HEK293 (cell line): ENCODE data around the gene ERBB2.

Experiments used
- AEBP2 ChIP-seq: fragments of 450-650 bp; formaldehyde crosslinking; IDR thresholded peaks from 2 replicates; pipeline ENCODE4 v1.5.1; 2016; ENCODE audit warnings: missing biosample characterization, missing genetic modification characterization, borderline replicate concordance
- GLI4 ChIP-seq: fragments of 450-650 bp; formaldehyde crosslinking; IDR thresholded peaks from 2 replicates; pipeline ENCODE4 v1.5.1; 2016; ENCODE audit warnings: missing biosample characterization, missing genetic modification characterization
- GLIS1 ChIP-seq: fragments of 450-650 bp; formaldehyde crosslinking; IDR thresholded peaks from 2 replicates; pipeline ENCODE4 v1.5.1; 2016; ENCODE audit warnings: missing biosample characterization, missing genetic modification characterization
- HOXC10 ChIP-seq: sonication (generic); formaldehyde crosslinking; IDR thresholded peaks from 2 replicates; pipeline ENCODE4 v1.8.1; 2023; ENCODE audit warnings: mild to moderate bottlenecking, missing genetic modification reagents
- KLF16 ChIP-seq: fragments of 450-650 bp; formaldehyde crosslinking; IDR thresholded peaks from 2 replicates; pipeline ENCODE4 v1.5.1; 2017; ENCODE audit warnings: missing biosample characterization, missing genetic modification characterization
- PRDM6 ChIP-seq: fragments of 450-650 bp; formaldehyde crosslinking; IDR thresholded peaks from 2 replicates; pipeline ENCODE4 v1.5.1; 2017; ENCODE audit warnings: missing biosample characterization, missing genetic modification characterization
- SCRT1 ChIP-seq: fragments of 450-650 bp; formaldehyde crosslinking; IDR thresholded peaks from 2 replicates; pipeline ENCODE4 v1.5.1; 2016; ENCODE audit warnings: missing biosample characterization, missing genetic modification characterization, borderline replicate concordance
- SP3 ChIP-seq: fragments of 450-650 bp; formaldehyde crosslinking; IDR thresholded peaks from 2 replicates; pipeline ENCODE4 v1.5.1; 2016; ENCODE audit warnings: missing biosample characterization, missing genetic modification characterization
- ZFP37 ChIP-seq: fragments of 450-650 bp; formaldehyde crosslinking; IDR thresholded peaks from 2 replicates; pipeline ENCODE4 v1.5.1; 2016; ENCODE audit warnings: missing biosample characterization, missing genetic modification characterization
- ZFP41 ChIP-seq: fragments of 450-650 bp; formaldehyde crosslinking; IDR thresholded peaks from 2 replicates; pipeline ENCODE4 v1.5.1; 2016; ENCODE audit warnings: missing biosample characterization, missing genetic modification characterization, borderline replicate concordance
- ZFP69B ChIP-seq: fragments of 450-650 bp; formaldehyde crosslinking; IDR thresholded peaks from 2 replicates; pipeline ENCODE4 v1.5.1; 2016; ENCODE audit warnings: missing biosample characterization, missing genetic modification characterization
- ZIC2 ChIP-seq: fragments of 450-650 bp; formaldehyde crosslinking; IDR thresholded peaks from 2 replicates; pipeline ENCODE4 v1.5.1; 2016; ENCODE audit warnings: missing biosample characterization, missing genetic modification characterization
- ZNF114 ChIP-seq: fragments of 450-650 bp; formaldehyde crosslinking; IDR thresholded peaks from 2 replicates; pipeline ENCODE4 v1.5.0; 2017; ENCODE audit warnings: missing biosample characterization, missing genetic modification characterization
- ZNF132 ChIP-seq: fragments of 450-650 bp; formaldehyde crosslinking; IDR thresholded peaks from 2 replicates; pipeline ENCODE4 v1.5.1; 2017; ENCODE audit warnings: missing biosample characterization, missing genetic modification characterization, borderline replicate concordance
- ZNF138 ChIP-seq: fragments of 450-650 bp; formaldehyde crosslinking; IDR thresholded peaks from 2 replicates; pipeline ENCODE4 v1.5.1; 2016; ENCODE audit warnings: missing biosample characterization, missing genetic modification characterization, borderline replicate concordance
- ZNF23 ChIP-seq: fragments of 450-650 bp; formaldehyde crosslinking; IDR thresholded peaks from 2 replicates; pipeline ENCODE4 v1.5.1; 2016; ENCODE audit warnings: missing biosample characterization, missing genetic modification characterization, borderline replicate concordance
- ZNF335 ChIP-seq: fragments of 450-650 bp; formaldehyde crosslinking; conservative IDR thresholded peaks from 2 replicates; pipeline ENCODE4 v1.5.1; 2016; ENCODE audit warnings: missing biosample characterization, missing genetic modification characterization
- ZNF391 ChIP-seq: fragments of 450-650 bp; formaldehyde crosslinking; IDR thresholded peaks from 2 replicates; pipeline ENCODE4 v1.5.1; 2016; ENCODE audit warnings: low read depth, missing biosample characterization, missing genetic modification characterization, borderline replicate concordance
- ZNF426 ChIP-seq: fragments of 450-650 bp; formaldehyde crosslinking; IDR thresholded peaks from 2 replicates; pipeline ENCODE4 v1.5.1; 2017; ENCODE audit warnings: missing biosample characterization, missing genetic modification characterization, mild to moderate bottlenecking, inconsistent platforms, moderate library complexity
- ZNF449 ChIP-seq: fragments of 450-650 bp; formaldehyde crosslinking; IDR thresholded peaks from 2 replicates; pipeline ENCODE4 v1.5.1; 2017; ENCODE audit warnings: missing biosample characterization, mild to moderate bottlenecking, missing genetic modification characterization, moderate library complexity
- ZNF514 ChIP-seq: fragments of 450-650 bp; formaldehyde crosslinking; IDR thresholded peaks from 2 replicates; pipeline ENCODE4 v1.5.1; 2016; ENCODE audit warnings: missing biosample characterization, missing genetic modification characterization
- ZNF707 ChIP-seq: fragments of 450-650 bp; formaldehyde crosslinking; IDR thresholded peaks from 2 replicates; pipeline ENCODE4 v1.5.1; 2016; ENCODE audit warnings: missing biosample characterization, missing genetic modification characterization
- ZNF785 ChIP-seq: fragments of 450-650 bp; formaldehyde crosslinking; IDR thresholded peaks from 2 replicates; pipeline ENCODE4 v1.5.1; 2016; ENCODE audit warnings: missing biosample characterization, missing genetic modification characterization
- ZNF792 ChIP-seq: fragments of 450-650 bp; formaldehyde crosslinking; IDR thresholded peaks from 2 replicates; pipeline ENCODE4 v1.5.1; 2016; ENCODE audit warnings: missing biosample characterization, missing genetic modification characterization
- ZNF830 ChIP-seq: fragments of 450-650 bp; IDR thresholded peaks from 2 replicates; pipeline ENCODE4 v1.5.0; 2018; ENCODE audit warnings: missing biosample characterization, missing genetic modification characterization, low read depth, mild to moderate bottlenecking, moderate library complexity
- ZSCAN30 ChIP-seq: fragments of 450-650 bp; IDR thresholded peaks from 2 replicates; pipeline ENCODE4 v1.5.1; 2018; ENCODE audit warnings: missing biosample characterization, mild to moderate bottlenecking, missing genetic modification characterization, moderate library complexity
- TF ChIP-seq, protein P1 (sequence below): fragments of 450-650 bp; formaldehyde crosslinking; IDR thresholded peaks from 2 replicates; pipeline ENCODE4 v1.5.1; 2016; ENCODE audit warnings: missing biosample characterization, missing genetic modification characterization
- TF ChIP-seq, protein P2 (sequence below): fragments of 450-650 bp; formaldehyde crosslinking; IDR thresholded peaks from 2 replicates; pipeline ENCODE4 v1.5.1; 2016; ENCODE audit warnings: missing biosample characterization, missing genetic modification characterization, borderline replicate concordance
- TF ChIP-seq, protein P3 (sequence below): fragments of 450-650 bp; formaldehyde crosslinking; IDR thresholded peaks from 2 replicates; pipeline ENCODE4 v1.5.1; 2017; ENCODE audit warnings: missing biosample characterization, missing genetic modification characterization

Gene ERBB2

GRCh38 chr17:39769974-39770587 lies 70.2 kb downstream of the ERBB2 start (continued):
- TF ChIP-seq ZIC2 (tag by site-specific recombination): no peak
- no peak for TF ChIP-seq ZNF785
- TF ChIP-seq PRDM6: peak; percentile 95
- TF ChIP-seq HOXC10: no peak
- peak; percentile 68; the same call in 1 of the 2 replicates for TF ChIP-seq ZNF792 (tag by site-specific recombination)
- TF ChIP-seq, protein P1, sequence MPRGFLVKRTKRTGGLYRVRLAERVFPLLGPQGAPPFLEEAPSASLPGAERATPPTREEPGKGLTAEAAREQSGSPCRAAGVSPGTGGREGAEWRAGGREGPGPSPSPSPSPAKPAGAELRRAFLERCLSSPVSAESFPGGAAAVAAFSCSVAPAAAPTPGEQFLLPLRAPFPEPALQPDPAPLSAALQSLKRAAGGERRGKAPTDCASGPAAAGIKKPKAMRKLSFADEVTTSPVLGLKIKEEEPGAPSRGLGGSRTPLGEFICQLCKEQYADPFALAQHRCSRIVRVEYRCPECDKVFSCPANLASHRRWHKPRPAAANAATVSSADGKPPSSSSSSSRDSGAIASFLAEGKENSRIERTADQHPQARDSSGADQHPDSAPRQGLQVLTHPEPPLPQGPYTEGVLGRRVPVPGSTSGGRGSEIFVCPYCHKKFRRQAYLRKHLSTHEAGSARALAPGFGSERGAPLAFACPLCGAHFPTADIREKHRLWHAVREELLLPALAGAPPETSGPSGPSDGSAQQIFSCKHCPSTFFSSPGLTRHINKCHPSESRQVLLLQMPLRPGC: peak; percentile 99
- TF ChIP-seq SP3 (tag by site-specific recombination): peak; percentile 64
- TF ChIP-seq ZNF707 (tag by site-specific recombination): no peak
- no peak for TF ChIP-seq ZNF514 (tag by site-specific recombination)
- peak; percentile 74 for TF ChIP-seq GLIS1 (tag by site-specific recombination)
- TF ChIP-seq ZNF830 (tag by site-specific recombination): no peak
- no peak for TF ChIP-seq ZFP41 (tag by site-specific recombination)
- TF ChIP-seq GLI4: no peak
- no peak for TF ChIP-seq ZNF132 (tag by site-specific recombination)
- TF ChIP-seq ZNF335 (tag by site-specific recombination): peak; percentile 68
- TF ChIP-seq, protein P2, sequence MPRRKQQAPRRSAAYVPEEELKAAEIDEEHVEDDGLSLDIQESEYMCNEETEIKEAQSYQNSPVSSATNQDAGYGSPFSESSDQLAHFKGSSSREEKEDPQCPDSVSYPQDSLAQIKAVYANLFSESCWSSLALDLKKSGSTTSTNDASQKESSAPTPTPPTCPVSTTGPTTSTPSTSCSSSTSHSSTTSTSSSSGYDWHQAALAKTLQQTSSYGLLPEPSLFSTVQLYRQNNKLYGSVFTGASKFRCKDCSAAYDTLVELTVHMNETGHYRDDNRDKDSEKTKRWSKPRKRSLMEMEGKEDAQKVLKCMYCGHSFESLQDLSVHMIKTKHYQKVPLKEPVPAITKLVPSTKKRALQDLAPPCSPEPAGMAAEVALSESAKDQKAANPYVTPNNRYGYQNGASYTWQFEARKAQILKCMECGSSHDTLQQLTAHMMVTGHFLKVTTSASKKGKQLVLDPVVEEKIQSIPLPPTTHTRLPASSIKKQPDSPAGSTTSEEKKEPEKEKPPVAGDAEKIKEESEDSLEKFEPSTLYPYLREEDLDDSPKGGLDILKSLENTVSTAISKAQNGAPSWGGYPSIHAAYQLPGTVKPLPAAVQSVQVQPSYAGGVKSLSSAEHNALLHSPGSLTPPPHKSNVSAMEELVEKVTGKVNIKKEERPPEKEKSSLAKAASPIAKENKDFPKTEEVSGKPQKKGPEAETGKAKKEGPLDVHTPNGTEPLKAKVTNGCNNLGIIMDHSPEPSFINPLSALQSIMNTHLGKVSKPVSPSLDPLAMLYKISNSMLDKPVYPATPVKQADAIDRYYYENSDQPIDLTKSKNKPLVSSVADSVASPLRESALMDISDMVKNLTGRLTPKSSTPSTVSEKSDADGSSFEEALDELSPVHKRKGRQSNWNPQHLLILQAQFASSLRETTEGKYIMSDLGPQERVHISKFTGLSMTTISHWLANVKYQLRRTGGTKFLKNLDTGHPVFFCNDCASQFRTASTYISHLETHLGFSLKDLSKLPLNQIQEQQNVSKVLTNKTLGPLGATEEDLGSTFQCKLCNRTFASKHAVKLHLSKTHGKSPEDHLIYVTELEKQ (tag by site-specific recombination): peak; percentile 100
- no peak for TF ChIP-seq ZFP37 (tag by site-specific recombination)
- TF ChIP-seq ZNF449 (tag by site-specific recombination): peak; percentile 52; the same call in 1 of the 2 replicates
- TF ChIP-seq ZFP69B: peak; percentile 72
- TF ChIP-seq KLF16 (tag by site-specific recombination): peak; percentile 61; the same call in 1 of the 2 replicates
- TF ChIP-seq ZNF391 (tag by site-specific recombination): peak; percentile 97
- no peak for TF ChIP-seq AEBP2
- peak; percentile 89 for TF ChIP-seq ZSCAN30
- peak; percentile 100 for TF ChIP-seq SCRT1
- TF ChIP-seq, protein P3, sequence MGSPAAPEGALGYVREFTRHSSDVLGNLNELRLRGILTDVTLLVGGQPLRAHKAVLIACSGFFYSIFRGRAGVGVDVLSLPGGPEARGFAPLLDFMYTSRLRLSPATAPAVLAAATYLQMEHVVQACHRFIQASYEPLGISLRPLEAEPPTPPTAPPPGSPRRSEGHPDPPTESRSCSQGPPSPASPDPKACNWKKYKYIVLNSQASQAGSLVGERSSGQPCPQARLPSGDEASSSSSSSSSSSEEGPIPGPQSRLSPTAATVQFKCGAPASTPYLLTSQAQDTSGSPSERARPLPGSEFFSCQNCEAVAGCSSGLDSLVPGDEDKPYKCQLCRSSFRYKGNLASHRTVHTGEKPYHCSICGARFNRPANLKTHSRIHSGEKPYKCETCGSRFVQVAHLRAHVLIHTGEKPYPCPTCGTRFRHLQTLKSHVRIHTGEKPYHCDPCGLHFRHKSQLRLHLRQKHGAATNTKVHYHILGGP (tag by site-specific recombination): 0 out of 2 replicates have a peak, but pooled peaks have one; percentile 48
- TF ChIP-seq ZNF138 (tag by site-specific recombination): no peak
- no peak for TF ChIP-seq ZNF23
- TF ChIP-seq ZNF426 (tag by site-specific recombination): no peak
- TF ChIP-seq ZNF114 (tag by site-specific recombination): no peak
